Endometrial microvascular endothelial cells (primary cell): ENCODE data around the gene LMX1A. TPM values are rescaled to one million over a fixed set of nuclear protein-coding genes. Genes with fewer than 3 reads are reported as not detected.

Experiments
- total RNA-seq: library from RNA; depleted of rRNA; stranded (reverse); fragments of >200 nt; gene quantifications from one replicate; pipeline ENCODE4 v1.2.3, GENCODE V29; 2015; ENCODE audit errors: inconsistent ontology term

The LMX1A gene
- total RNA-seq, 1 donor from 2014 or later: not detected

Other genes with a start within 250 kb of the LMX1A start
- not detected for gene RXRG, start 88.4 kb upstream of the LMX1A start, total RNA-seq
- gene LRRC52, start 187.3 kb upstream of the LMX1A start, total RNA-seq: not detected